ENCODE data around the gene SUCO. TPM values are rescaled to one million over a fixed set of nuclear protein-coding genes. Genes with fewer than 3 reads are reported as not detected.

Gene SUCO
- total and polyA plus RNA-seq, 2 of the 4 experiments (the other 2 are of a cell fraction) = 11.4 to 21.5 TPM

GRCh38 chr1:172627702-172628101 is 94.8 kb downstream of the SUCO start:
- H2AK9ac ChIP-seq (replicated peaks; ENCODE audit: low read depth, low read length, poor library complexity) = no peak overlapping the region
- CTCF ChIA-PET = no interaction called here
- H3K14ac ChIP-seq (replicated peaks; ENCODE audit: low read depth, low read length) = no peak overlapping the region
- no peak overlapping the region for H2BK15ac ChIP-seq (ENCODE audit: low read depth, low read length)
- no peak overlapping the region for H3K23ac ChIP-seq (ENCODE audit: low read depth, low read length)
- peaks cover 6% of the 10 kb centered on the region for H3K9me3 ChIP-seq (ENCODE audit: control insufficient read depth, insufficient read depth, low read length)
- no peak overlapping the region for H2BK20ac ChIP-seq (ENCODE audit: low read depth, low read length)
- no peak overlapping the region for H2BK120ac ChIP-seq (ENCODE audit: low read depth, low read length)
- H3K4me1 ChIP-seq (ENCODE audit: control insufficient read depth, insufficient read depth, low read length) = peaks cover 13% of the 10 kb centered on the region
- no peak for DNase-seq
- H2BK5ac ChIP-seq (ENCODE audit: low read depth, low read length, poor library complexity, severe bottlenecking) = no peak overlapping the region
- POLR2A ChIA-PET (ENCODE audit: unreplicated experiment) = no interaction called here
- no peak overlapping the region for H2AK5ac ChIP-seq (ENCODE audit: low read depth, low read length)
- no peak overlapping the region for H4K5ac ChIP-seq (ENCODE audit: low read depth, low read length)
- H3K4me3 ChIP-seq (ENCODE audit: insufficient read depth, low read depth, low read length) = no peak overlapping the region
- H3K9me1 ChIP-seq (ENCODE audit: insufficient read depth, low read length) = no peaks in the 10 kb centered on the region
- no peak overlapping the region for H3K4me2 ChIP-seq (ENCODE audit: low read depth, low read length)
- no peaks in the 10 kb centered on the region for H3K79me1 ChIP-seq (ENCODE audit: low read depth in 1 of 2, low read length in 2 of 2)
- BruUV-seq (replicated peaks) = no TSS peak
- intact Hi-C loops (cut with micrococcal nuclease) = no loop called here
- 100% methylated on average over 1 of the region's 3 CpGs; no CpG with 5 or more reads in 1 of the 2 experiments for WGBS, 2 experiments (ENCODE audit: extremely low coverage in 2 of 2, insufficient read length in 1 of 2)
- H3K18ac ChIP-seq (ENCODE audit: low read depth, low read length) = peak overlapping the region; percentile 32; the same call in 1 of the 2 replicates
- no peaks in the 10 kb centered on the region for H3K36me3 ChIP-seq (ENCODE audit: control insufficient read depth, insufficient read depth, low read length)
- no peak overlapping the region for H3K4ac ChIP-seq (ENCODE audit: low read depth, low read length)
- no peak overlapping the region for H3K27ac ChIP-seq (ENCODE audit: insufficient read depth, low read length)
- in situ Hi-C loops (cut with MboI; ENCODE audit: low sequenced_read_pairs) = no loop called here
- H4K8ac ChIP-seq (ENCODE audit: low read depth in 2 of 2, low read length in 2 of 2) = no peak overlapping the region
- no peak overlapping the region for H2AFZ ChIP-seq (replicated peaks; ENCODE audit: low read length, poor library complexity)
- H4K91ac ChIP-seq (ENCODE audit: insufficient read depth, low read depth, low read length) = no peak overlapping the region
- ATAC-seq (ENCODE audit: low read depth) = no peak
- no peak overlapping the region for H3K56ac ChIP-seq (ENCODE audit: extremely low read depth, insufficient read depth, low read length)
- TF ChIP-seq ELK1 (IDR thresholded peaks at IDR 0.05; ENCODE audit: borderline replicate concordance, low read depth, low read length) = no peak
- TF ChIP-seq CTCF (conservative IDR thresholded peaks at IDR 0.05; ENCODE audit: low read depth, low read length) = no peak
- no peak for TF ChIP-seq POLR2A (IDR thresholded peaks at IDR 0.05; ENCODE audit: low read depth, low read length)
- TF ChIP-seq CEBPB (IDR thresholded peaks at IDR 0.05; ENCODE audit: low read depth, low read length) = no peak
- TF ChIP-seq BHLHE40 (IDR thresholded peaks at IDR 0.05; ENCODE audit: low read depth, low read length) = no peak
- TF ChIP-seq RAD21 (IDR thresholded peaks at IDR 0.05; ENCODE audit: low read length) = no peak
- no peak for TF ChIP-seq MAFK (IDR thresholded peaks at IDR 0.05; ENCODE audit: low read depth, low read length)
- TF ChIP-seq MXI1 (IDR thresholded peaks at IDR 0.05; ENCODE audit: borderline replicate concordance, low read depth, low read length) = no peak
- TF ChIP-seq RCOR1 (IDR thresholded peaks at IDR 0.05; ENCODE audit: insufficient replicate concordance, low read length) = no peak
- no peak for TF ChIP-seq NFE2L2 (IDR thresholded peaks at IDR 0.05; ENCODE audit: low read depth, low read length)
- no peak for TF ChIP-seq FOS (IDR thresholded peaks at IDR 0.05; ENCODE audit: low read depth, low read length)
- no peak for TF ChIP-seq RFX5 (IDR thresholded peaks at IDR 0.05; ENCODE audit: low read depth, low read length)
- no peak for TF ChIP-seq SMC3 (IDR thresholded peaks at IDR 0.05; ENCODE audit: low read depth, low read length)
- no peak for TF ChIP-seq USF2 (IDR thresholded peaks at IDR 0.05; ENCODE audit: low read depth, low read length)
- no peak for TF ChIP-seq CHD1 (IDR thresholded peaks at IDR 0.05; ENCODE audit: low read depth, low read length)
- TF ChIP-seq MAZ (IDR thresholded peaks at IDR 0.05; ENCODE audit: borderline replicate concordance, low read depth, low read length) = no peak
- dilution Hi-C loops (cut with HindIII; ENCODE audit: low sequenced_read_pairs, unreplicated experiment) = no loop called here
- H4K20me1 ChIP-seq (ENCODE audit: insufficient read depth, low read length) = no peaks in the 10 kb centered on the region
- H3K9ac ChIP-seq (ENCODE audit: low read depth, low read length) = no peak overlapping the region
- H3K27me3 ChIP-seq (ENCODE audit: control insufficient read depth, insufficient read depth, low read length) = no peaks in the 10 kb centered on the region

Measured in IMR-90 (cell line).